SK-MEL-5 (cell line): ENCODE data around the gene ZNF521. TPM values are rescaled to one million over a fixed set of nuclear protein-coding genes. Genes with fewer than 3 reads are reported as not detected.
A peak's percentile ranks its signal among the peaks of the same experiment; 100 is the strongest.
"Not testable (repeated sequence)": the region's sequence is repeated elsewhere in the genome, so short reads cannot be mapped to it uniquely, and the experiment has no call there.

Source experiments
- DNase-seq: peaks from one replicate; pipeline ENCODE4 v3.0.0-alpha.2; 2016; ENCODE audit warnings: low read depth, low spot score
- in situ Hi-C: cut with HindIII; loops from 2 replicates; pipeline ENCODE4 v1.10.0; 2016; ENCODE audit warnings: low sequenced_read_pairs, high pct_unique_total_duplicates, low pct_unique_long_range_greater_than_20kb
- total RNA-seq: library from RNA; depleted of rRNA; stranded (reverse); fragments of >200 nt; shearing (Covaris generic); gene quantifications from 2 replicates; pipeline ENCODE4 v1.2.3, GENCODE V29; 2014

The ZNF521 gene
- total RNA-seq, 1 experiment from 2014 or later, result 1.9 TPM

GRCh38 chr18:25279556-25279955, 72.4 kb downstream of the ZNF521 start:
- in situ Hi-C loops, result no loop called here
- DNase-seq, result no peak

DNA sequence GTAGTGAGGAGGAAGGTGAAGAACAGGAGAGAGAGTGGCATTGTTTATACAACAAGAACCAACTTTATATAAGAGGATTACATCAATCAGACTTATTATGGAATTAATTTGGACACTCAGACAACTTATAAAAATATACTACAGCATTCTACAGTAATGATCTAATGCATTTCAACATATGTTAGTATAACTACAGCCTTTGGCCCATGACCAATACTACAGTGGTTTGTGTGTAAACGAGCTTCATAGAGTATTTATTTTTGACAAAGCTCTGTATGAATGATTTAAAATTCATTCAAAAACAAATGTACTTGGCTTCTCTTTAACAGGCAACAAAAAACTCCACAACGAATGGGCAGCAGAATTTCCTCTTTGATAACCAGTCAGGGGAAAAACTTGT, 72.8 kb downstream of the ZNF521 start:
- in situ Hi-C loops, result no loop called here
- no peak for DNase-seq

DNA sequence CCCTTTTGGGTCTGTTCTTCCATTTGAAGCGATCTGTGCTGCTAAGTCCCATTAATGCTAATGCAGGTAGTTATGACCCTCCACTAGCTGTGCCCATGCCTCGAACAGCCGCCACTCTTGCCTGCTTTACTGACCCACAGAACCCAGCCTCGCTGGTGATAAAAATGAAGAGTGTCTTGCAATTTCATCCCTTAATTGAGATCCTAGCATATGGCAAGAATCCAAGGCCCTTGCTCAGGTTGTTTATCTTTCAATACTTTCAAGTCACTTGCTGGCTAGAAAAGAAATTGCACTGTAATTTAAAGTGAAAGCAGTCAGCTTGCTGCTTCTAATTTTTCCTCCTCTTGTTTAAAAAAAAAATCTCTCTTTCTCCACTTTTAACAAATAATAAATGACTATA, 73.6 kb downstream of the ZNF521 start:
- in situ Hi-C loops, result no loop called here
- DNase-seq, result no peak

GRCh38 chr18:25275412-25276001, 76.5 kb downstream of the ZNF521 start:
- no peak for DNase-seq
- in situ Hi-C loops, result no loop called here

DNA sequence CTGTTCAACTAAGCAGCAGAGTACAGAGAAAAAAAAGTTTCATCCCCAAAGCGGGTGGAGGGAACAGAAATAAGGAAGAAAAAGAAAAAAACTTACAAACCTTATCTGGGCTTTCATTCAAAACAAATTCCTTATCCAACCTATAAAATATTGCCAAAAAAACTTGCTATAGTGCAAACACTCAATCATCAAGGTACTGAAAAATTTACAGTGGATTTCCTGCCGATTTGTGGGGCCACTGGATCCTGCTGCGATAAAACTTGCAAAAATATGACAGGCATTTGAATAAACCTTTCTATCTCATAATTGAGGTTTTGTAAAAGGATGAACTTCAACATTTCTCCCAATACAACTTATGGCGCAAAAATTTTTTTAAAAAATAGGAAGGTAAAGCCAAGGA, 77.0 kb downstream of the ZNF521 start:
- in situ Hi-C loops, result no loop called here
- DNase-seq, result no peak

DNA sequence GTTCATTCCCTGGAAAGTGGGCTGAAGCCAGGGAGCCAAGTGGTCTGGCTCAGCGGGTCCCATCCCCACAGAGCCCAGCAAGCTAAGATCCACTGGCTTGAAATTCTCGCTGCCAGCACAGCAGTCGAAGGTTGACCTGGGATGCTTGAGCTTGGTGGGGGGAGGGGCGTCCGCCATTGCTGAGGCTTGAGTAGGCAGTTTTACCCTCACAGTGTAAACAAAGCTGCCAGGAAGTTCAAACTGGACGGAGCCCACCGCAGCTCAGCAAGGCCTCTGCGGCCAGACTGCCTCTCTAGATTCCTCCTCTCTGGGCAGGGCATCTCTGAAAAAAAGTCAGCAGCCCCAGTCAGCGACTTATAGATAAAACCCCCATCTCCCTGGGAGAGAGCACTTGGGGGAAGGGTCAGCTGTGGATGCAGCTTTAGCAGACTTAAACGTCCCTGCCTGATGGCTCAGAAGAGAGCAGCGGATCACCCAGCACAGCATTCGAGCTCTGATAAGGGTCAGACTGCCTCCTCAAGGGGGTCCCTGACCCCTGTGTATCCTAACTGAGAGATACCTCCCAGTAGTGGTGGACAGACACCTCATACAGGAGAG, 84.9 kb downstream of the ZNF521 start:
- in situ Hi-C loops, result not testable (repeated sequence)

DNA sequence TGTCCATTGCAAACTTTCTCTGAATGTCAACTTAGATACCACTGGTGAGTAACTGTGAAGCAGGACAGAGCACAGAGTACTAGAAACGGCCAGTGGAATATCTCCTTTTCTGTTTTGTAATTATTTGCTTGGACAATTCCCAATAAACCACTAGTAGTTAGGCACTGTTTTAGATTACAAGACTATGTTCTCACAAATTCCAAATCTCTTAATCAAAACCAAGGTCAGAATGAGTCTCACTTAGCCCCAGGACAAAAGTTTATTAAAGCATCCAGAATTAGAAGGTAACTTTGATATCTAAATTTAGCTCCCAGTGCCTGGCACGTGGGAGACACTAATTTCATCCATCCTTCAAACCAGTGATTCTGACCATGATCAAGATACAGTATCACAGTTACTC, 89.0 kb downstream of the ZNF521 start:
- no peak for DNase-seq
- in situ Hi-C loops, result no loop called here

More for the DNA sequence above, 84.9 kb downstream of the ZNF521 start:
- DNase-seq, result not testable (repeated sequence)

- DNase-seq, result no peak
- in situ Hi-C loops, result no loop called here
Measured at GRCh38 chr18:25261768-25262167, 90.2 kb downstream of the ZNF521 start.

GRCh38 chr18:25256439-25256838, 95.5 kb downstream of the ZNF521 start:
- peak; percentile 2 for DNase-seq
- in situ Hi-C loops, result no loop called here

- DNase-seq, result no peak
- in situ Hi-C loops, result no loop called here
Measured at GRCh38 chr18:25253779-25254178, 98.2 kb downstream of the ZNF521 start.

GRCh38 chr18:25253136-25253535, 98.8 kb downstream of the ZNF521 start:
- DNase-seq, result no peak
- in situ Hi-C loops, result no loop called here

- DNase-seq, result no peak
- in situ Hi-C loops, result no loop called here
Measured at GRCh38 chr18:25251068-25251467, 100.9 kb downstream of the ZNF521 start.

GRCh38 chr18:25250474-25250851, 101.5 kb downstream of the ZNF521 start:
- no peak for DNase-seq
- in situ Hi-C loops, result no loop called here

DNA sequence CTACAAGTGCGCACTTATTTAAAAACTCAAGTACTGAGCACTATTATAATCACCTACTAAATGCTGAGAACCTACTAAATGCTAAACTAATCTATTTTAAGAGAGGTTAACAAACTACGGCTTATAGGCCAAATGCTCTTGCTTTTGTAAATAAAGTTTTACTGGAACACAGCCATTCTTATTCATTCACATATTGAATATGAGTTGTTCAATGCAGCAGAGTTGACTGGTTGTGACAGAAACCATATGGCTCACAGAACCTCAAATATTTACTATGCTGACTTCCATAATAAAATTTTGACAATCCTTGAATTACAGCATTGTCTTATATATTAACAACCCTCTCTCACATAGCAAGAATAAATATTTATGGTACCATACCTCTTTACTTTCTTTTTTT, 103.2 kb downstream of the ZNF521 start:
- in situ Hi-C loops, result no loop called here

DNA sequence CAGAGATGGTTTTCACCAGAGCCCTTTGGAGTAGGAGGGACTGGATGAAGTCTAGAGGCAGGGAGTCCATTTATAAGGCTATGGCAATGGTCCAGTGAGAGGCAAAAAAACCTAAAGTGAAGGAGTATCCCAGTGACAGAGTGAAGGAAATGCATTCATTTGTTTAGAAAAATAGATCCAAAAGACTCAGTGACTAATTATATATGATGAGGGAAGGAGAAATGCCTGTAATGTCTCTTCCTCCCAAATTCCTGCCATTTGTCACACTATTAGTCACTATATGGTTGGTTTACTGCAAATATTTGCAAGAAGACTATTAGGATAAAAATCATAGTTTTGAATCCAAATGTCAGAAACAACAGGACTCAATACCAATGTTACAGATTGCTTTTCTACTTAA, 104.2 kb downstream of the ZNF521 start:
- in situ Hi-C loops, result no loop called here
- no peak for DNase-seq

More for the DNA sequence above, 103.2 kb downstream of the ZNF521 start:
- DNase-seq, result no peak

- DNase-seq, result no peak
- in situ Hi-C loops, result no loop called here
Measured at GRCh38 chr18:25244924-25245698, 106.9 kb downstream of the ZNF521 start.

- in situ Hi-C loops, result no loop called here
- no peak for DNase-seq
Measured at GRCh38 chr18:25244170-25244569, 107.8 kb downstream of the ZNF521 start.

- in situ Hi-C loops, result no loop called here
- no peak for DNase-seq
Measured at GRCh38 chr18:25243754-25244153, 108.2 kb downstream of the ZNF521 start.

- in situ Hi-C loops, result no loop called here
- no peak for DNase-seq
Measured at GRCh38 chr18:25243257-25243656, 108.7 kb downstream of the ZNF521 start.
